Thymus (tissue), 11 donors: ENCODE measurements around the gene SUPT7L. TPM values are rescaled to one million over a fixed set of nuclear protein-coding genes. Genes with fewer than 3 reads are reported as not detected.

ENCODE experiments used
- DNase-seq, 9 donors: peaks; one replicate each; pipeline ENCODE4 v3.0.0-alpha.2; 2013; ENCODE audit warnings: low spot score in 9 of 9, low read depth in 6 of 9, missing footprints in 1 of 9
- H3K27ac ChIP-seq, 2 donors: one replicate each; pipeline ENCODE4 v1.5.1; 2013; ENCODE audit warnings: control low read depth in 1 of 2, low read depth in 1 of 2, low read length in 1 of 2, mild to moderate bottlenecking in 1 of 2, moderate library complexity in 1 of 2
- H3K27me3 ChIP-seq, 2 donors: one replicate each; pipeline ENCODE4 v1.5.1; 2013; ENCODE audit warnings: low read length in 1 of 2; ENCODE audit not compliant: control insufficient read depth in 2 of 2, insufficient read depth in 1 of 2
- H3K36me3 ChIP-seq, 2 donors: one replicate each; pipeline ENCODE4 v1.5.1; 2013; ENCODE audit warnings: low read length in 1 of 2, mild to moderate bottlenecking in 1 of 2, moderate library complexity in 1 of 2; ENCODE audit not compliant: control insufficient read depth in 2 of 2, insufficient read depth in 2 of 2
- H3K4me1 ChIP-seq, 2 donors: one replicate each; pipeline ENCODE4 v1.5.1; 2013; ENCODE audit warnings: low read length in 2 of 2; ENCODE audit not compliant: control insufficient read depth in 2 of 2, insufficient read depth in 2 of 2
- H3K4me3 ChIP-seq, 2 donors: one replicate each; pipeline ENCODE4 v1.5.1; 2013; ENCODE audit warnings: low read length in 2 of 2, control low read depth in 1 of 2, mild to moderate bottlenecking in 1 of 2
- H3K9me3 ChIP-seq, 2 donors: one replicate each; pipeline ENCODE4 v1.5.1; 2013; ENCODE audit warnings: low read length in 1 of 2, mild to moderate bottlenecking in 1 of 2; ENCODE audit not compliant: control insufficient read depth in 2 of 2, insufficient read depth in 1 of 2
- WGBS: extraction: QIAGEN DNeasy Blood & Tissue Kit; methylation state at CpG from one replicate; pipeline ENCODE4 v1.1.7; 2013; 5-methylcytosine and 5-hydroxymethylcytosine counted together
- polyA plus RNA-seq: library from polyadenylated mRNA; stranded (reverse); fragments of 200-250 nt; gene quantifications from one replicate; pipeline ENCODE4 v1.2.3, GENCODE V29; 2013
- total RNA-seq: library from RNA; stranded (reverse); fragments of 120-200 nt; gene quantifications from one replicate; pipeline ENCODE4 v1.2.4, GENCODE V29; 2013
- donor health status: healthy.

The SUPT7L gene
- total and polyA plus RNA-seq, 2 donors: 27.7 to 53.8 TPM

DNA sequence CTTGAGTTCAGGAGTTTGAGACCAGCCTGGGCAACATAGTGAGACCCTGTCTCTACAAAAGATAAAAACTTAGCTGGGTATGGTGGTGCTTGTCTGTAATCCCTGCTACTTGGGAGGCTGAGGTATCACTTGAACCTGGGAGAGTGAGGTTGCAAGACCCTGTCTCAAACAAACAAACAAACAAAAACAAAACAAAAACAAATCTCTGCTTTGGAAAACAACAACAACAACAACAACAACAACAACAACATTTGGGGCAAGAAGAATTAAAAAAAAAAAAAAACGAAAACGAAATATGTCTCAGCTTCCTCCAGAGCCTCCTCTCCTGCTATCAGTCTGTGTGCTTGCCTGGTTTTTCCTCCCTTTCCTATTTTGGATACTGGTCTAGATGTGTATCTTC lies 17.2 kb upstream of the SUPT7L start:
- Histone ChIP-seq H3K4me3 (no peak overlapping the region), H3K27me3 (no peaks in the 10 kb centered on the region), H3K4me1 (no peaks in the 10 kb centered on the region), H3K36me3 (peaks cover 18 to 46% of the 10 kb centered on the region in 2 donors), H3K9me3 (no peaks in the 10 kb centered on the region), H3K27ac (no peak overlapping the region)
- WGBS: 95% methylated on average over 2 of the region's 2 CpGs
- DNase-seq: no peak

DNA sequence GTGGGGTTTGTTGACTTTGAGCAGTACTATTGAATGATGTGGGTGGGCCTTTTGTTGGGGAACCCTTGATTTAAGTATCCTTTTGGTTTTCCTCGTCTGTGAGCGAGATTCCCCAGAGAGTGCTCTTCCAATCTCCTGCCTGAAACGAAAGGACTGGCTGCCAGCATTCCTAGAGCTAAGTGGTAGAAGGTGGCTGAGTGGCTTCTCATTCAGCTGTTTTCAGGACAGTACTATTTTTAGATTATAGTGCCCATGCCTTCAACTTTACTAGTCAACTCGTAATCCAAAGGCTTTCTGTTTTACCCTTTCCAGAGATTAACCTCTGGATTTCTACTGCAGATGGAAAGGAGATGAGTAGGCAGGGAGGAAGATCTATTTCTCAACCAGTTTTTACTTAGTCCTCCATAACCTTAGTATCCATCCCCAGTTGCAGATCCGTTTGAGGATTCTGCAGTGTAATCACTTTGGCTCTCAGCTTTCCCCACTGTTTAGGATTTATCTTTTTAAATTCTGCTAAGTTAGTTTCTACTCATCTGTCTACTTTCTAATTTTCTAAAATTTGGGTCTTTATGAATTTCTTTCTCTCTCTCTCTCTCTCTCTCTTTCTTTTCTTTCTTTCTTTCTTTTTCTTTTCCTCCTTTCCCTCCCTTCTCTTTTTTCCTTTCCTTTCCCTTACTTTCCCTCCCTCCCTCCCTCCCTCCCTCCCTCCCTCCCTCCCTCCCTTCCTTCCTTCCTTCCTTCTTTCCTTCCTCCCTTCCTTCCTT lies 9.5 kb upstream of the SUPT7L start:
- no peak for DNase-seq
- Histone ChIP-seq H3K4me1 (no peaks in the 10 kb centered on the region), H3K9me3 (no peaks in the 10 kb centered on the region), H3K36me3 (peaks cover 15 to 39% of the 10 kb centered on the region in 2 donors), H3K4me3 (no peak overlapping the region), H3K27ac (no peak overlapping the region), H3K27me3 (no peaks in the 10 kb centered on the region)
- WGBS: 94% methylated on average over 5 of the region's 5 CpGs

GRCh38 chr2:27671235-27671634 lies 7.8 kb upstream of the SUPT7L start:
- Histone ChIP-seq H3K4me3 (no peak overlapping the region), H3K4me1 (no peaks in the 10 kb centered on the region), H3K27ac (no peak overlapping the region), H3K9me3 (no peaks in the 10 kb centered on the region), H3K27me3 (no peaks in the 10 kb centered on the region), H3K36me3 (peaks cover 19 to 32% of the 10 kb centered on the region in 2 donors)
- DNase-seq: no peak
- WGBS: over 99% methylated on average over 4 of the region's 4 CpGs

DNA sequence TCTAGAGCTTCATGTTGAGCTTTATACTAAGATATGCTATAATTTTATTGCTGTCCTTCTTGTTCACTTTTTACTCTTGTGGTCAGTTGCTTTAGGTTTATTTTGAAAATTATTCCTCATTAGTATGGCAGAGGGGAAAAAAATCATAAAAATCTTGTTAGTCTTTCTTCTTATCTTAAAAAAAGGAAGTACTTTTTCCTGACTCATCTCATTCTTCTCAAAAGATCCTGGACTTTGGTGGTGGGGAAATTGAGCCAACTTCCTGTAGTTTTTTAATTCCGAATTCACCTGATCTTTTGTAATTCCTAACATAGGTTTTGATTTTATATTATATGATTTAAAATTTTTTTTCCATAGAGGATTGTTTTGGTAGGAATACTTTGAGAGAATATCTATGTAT lies 4.0 kb upstream of the SUPT7L start:
- DNase-seq: no peak
- Histone ChIP-seq H3K27ac (no peak overlapping the region), H3K27me3 (no peaks in the 10 kb centered on the region), H3K4me1 (peaks cover 15 to 16% of the 10 kb centered on the region in 2 donors), H3K4me3 (no peak overlapping the region), H3K9me3 (peaks cover 0 to 9% of the 10 kb centered on the region in 2 donors), H3K36me3 (peaks cover 15% of the 10 kb centered on the region in 2 donors)
- 69% methylated on average over 1 of the region's 1 CpG for WGBS

- no peak for DNase-seq
- 91% methylated on average over 16 of the region's 16 CpGs for WGBS
- Histone ChIP-seq H3K4me1 (peaks cover 15 to 17% of the 10 kb centered on the region in 2 donors), H3K27ac (no peak overlapping the region), H3K36me3 (peaks cover 28 to 34% of the 10 kb centered on the region in 2 donors), H3K4me3 (peak overlapping the region; percentile 81 to 98), H3K9me3 (peaks cover 0 to 9% of the 10 kb centered on the region in 2 donors), H3K27me3 (no peaks in the 10 kb centered on the region)
These were observed 1.4 kb upstream of the SUPT7L start for GRCh38 chr2:27664622-27665363.

DNA sequence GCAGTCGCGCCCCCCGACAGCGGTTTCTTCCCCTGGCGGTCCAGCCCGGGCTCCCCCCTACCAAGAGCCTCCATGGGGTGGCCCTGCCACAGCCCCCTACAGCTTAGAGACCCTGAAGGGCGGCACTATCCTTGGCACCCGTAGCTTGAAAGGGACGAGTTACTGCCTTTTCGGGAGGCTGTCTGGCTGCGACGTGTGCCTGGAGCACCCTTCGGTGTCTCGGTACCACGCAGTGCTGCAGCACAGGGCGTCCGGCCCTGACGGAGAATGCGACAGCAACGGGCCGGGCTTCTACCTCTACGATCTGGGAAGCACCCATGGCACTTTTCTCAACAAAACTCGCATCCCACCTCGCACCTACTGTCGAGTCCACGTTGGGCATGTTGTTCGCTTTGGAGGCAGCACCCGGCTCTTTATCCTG lies 750 bp upstream of the SUPT7L start:
- DNase-seq: peak in 3 of 9 donors; percentile 1 to 11 (median 6)
- Histone ChIP-seq H3K4me1 (peaks cover 15 to 17% of the 10 kb centered on the region in 2 donors), H3K9me3 (peaks cover 0 to 9% of the 10 kb centered on the region in 2 donors), H3K36me3 (peaks cover 28 to 34% of the 10 kb centered on the region in 2 donors), H3K4me3 (peak overlapping the region; percentile 81 to 98), H3K27me3 (no peaks in the 10 kb centered on the region), H3K27ac (peak overlapping the region; percentile 92 to 94)
- WGBS: 4% methylated on average over 28 of the region's 28 CpGs

GRCh38 chr2:27661371-27661770 lies 2.0 kb downstream of the SUPT7L start:
- WGBS: 97% methylated on average over 1 of the region's 1 CpG
- peaks cover 20 to 46% of the 10 kb centered on the region in 2 donors for H3K36me3 ChIP-seq
- no peak overlapping the region for H3K4me3 ChIP-seq

DNA sequence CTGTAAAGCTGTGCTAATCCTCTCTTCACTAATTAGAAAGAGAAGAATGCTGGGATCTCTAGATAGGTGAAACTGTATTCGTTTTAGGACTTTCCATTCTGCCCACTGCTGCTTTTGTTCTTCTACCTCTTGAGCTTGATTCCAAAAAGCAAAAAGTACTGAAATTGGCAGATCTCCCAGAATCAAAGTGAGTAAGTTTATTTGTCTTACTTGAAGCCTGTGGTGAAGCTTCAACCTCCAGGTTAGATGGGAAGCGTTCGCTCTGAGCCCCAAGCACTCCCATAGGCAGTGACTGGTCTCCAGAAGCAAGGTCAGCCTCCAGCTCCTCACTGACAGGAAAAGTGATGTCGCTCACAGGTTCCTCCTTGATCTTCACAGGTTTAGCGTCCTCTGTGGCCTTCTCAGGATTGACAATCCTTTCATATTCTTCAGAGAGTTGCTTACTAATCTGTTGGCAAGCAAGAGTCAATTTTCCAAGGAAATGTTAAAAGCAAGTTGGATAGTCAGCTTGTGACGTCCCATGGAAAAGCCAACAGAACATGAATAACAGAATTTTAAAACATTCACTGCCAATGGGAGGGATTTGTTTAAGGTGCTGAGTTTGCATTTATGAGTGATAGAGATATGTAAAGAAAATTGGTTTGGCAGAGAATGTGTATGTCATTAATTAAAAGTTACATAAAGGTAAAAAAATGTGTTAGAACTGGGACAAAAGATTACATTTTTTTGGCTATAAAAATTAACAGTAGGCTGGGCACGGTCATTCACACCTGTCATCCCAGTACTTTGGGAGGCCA lies 8.1 kb downstream of the SUPT7L start:
- WGBS: 96% methylated on average over 7 of the region's 7 CpGs
- Histone ChIP-seq H3K4me1 (no peaks in the 10 kb centered on the region), H3K4me3 (no peak overlapping the region), H3K27me3 (no peaks in the 10 kb centered on the region), H3K9me3 (no peaks in the 10 kb centered on the region), H3K36me3 (peaks cover 55 to 87% of the 10 kb centered on the region in 2 donors), H3K27ac (peak overlapping the region in 1 of 2 donors; percentile 1)
- no peak for DNase-seq

More at GRCh38 chr2:27661371-27661770, 2.0 kb downstream of the SUPT7L start:
- Histone ChIP-seq H3K9me3 (peaks cover 0 to 9% of the 10 kb centered on the region in 2 donors), H3K27me3 (no peaks in the 10 kb centered on the region), H3K27ac (no peak overlapping the region), H3K4me1 (peaks cover 15 to 17% of the 10 kb centered on the region in 2 donors)
- no peak for DNase-seq
